ENCODE results near the gene SLC35E4. TPM values are rescaled to one million over a fixed set of nuclear protein-coding genes. Genes with fewer than 3 reads are reported as not detected.

Gene SLC35E4
- polyA plus RNA-seq, 1 of the 3 experiments (the other 2 are of a cell fraction), result 2.8 TPM

GRCh38 chr22:30607300-30607930 is 28.2 kb upstream of the SLC35E4 start:
- POLR2A ChIA-PET, result interaction anchor here (1.0 kb wide), 2 partner anchors 10 to 16 kb away, joined by 3 read pairs; partner anchors contain the start of gene PES1
- H3F3A ChIP-seq (replicated peaks; ENCODE audit: insufficient read depth), result peaks cover 4% of the 10 kb centered on the region
- 93% methylated on average over 7 of the region's 7 CpGs for WGBS (ENCODE audit: low lambda C conversion rate)
- peak overlapping the region in 1 of 2 experiments; percentile 64; a peak in 2 of 4 replicates for H3K27ac ChIP-seq (ENCODE audit: low read depth in 2 of 2, low read length in 1 of 2)
- no peak for DNase-seq
- H3K9me3 ChIP-seq, result no peaks in the 10 kb centered on the region
- CTCF ChIA-PET, result interaction anchor here (0.6 to 4.1 kb wide), 8 partner anchors 9 to 1690 kb away, joined by 3 to 24 read pairs (median 6); partner anchors contain the start of genes MTFP1 and SLC35E4
- no peaks in the 10 kb centered on the region for H4K20me1 ChIP-seq (ENCODE audit: insufficient read depth)
- H2AFZ ChIP-seq (ENCODE audit: low read depth), result peak overlapping the region; percentile 94
- no peaks in the 10 kb centered on the region for H3K9me2 ChIP-seq
- no peaks in the 10 kb centered on the region for H3K79me2 ChIP-seq (ENCODE audit: insufficient read depth)
- TF ChIP-seq GATA2 (CRISPR knock-in tag; IDR thresholded peaks at IDR 0.05) (no peak), JUND (IDR thresholded peaks at IDR 0.05) (no peak), USF1 (IDR thresholded peaks at IDR 0.05; ENCODE audit: borderline replicate concordance, low read depth) (no peak), POLR2AphosphoS5 (IDR thresholded peaks at IDR 0.05; ENCODE audit: low read depth, low read length) (no peak), RXRA (IDR thresholded peaks at IDR 0.05; ENCODE audit: borderline replicate concordance, low read depth) (no peak)
- H3K4me3 ChIP-seq (ENCODE audit: low read depth in 2 of 2, low read length in 1 of 2), result peak overlapping the region; percentile 53 to 56; a peak in 3 of 4 replicates
- no peak overlapping the region for H3K9ac ChIP-seq
- H3K4me1 ChIP-seq (ENCODE audit: control insufficient read depth in 1 of 2, insufficient read depth in 2 of 2, low read depth in 1 of 2, low read length in 1 of 2), result peaks cover 10 to 15% of the 10 kb centered on the region in 2 experiments; a peak in 2 of 4 replicates
- no peaks in the 10 kb centered on the region for H3K36me3 ChIP-seq (replicated peaks in 1 of 2; ENCODE audit: control insufficient read depth in 1 of 2, insufficient read depth in 2 of 2, low read length in 1 of 2)
- peak overlapping the region; percentile 82 for H3K4me2 ChIP-seq
- no peaks in the 10 kb centered on the region for H3K27me3 ChIP-seq (ENCODE audit: insufficient read depth)

DNA sequence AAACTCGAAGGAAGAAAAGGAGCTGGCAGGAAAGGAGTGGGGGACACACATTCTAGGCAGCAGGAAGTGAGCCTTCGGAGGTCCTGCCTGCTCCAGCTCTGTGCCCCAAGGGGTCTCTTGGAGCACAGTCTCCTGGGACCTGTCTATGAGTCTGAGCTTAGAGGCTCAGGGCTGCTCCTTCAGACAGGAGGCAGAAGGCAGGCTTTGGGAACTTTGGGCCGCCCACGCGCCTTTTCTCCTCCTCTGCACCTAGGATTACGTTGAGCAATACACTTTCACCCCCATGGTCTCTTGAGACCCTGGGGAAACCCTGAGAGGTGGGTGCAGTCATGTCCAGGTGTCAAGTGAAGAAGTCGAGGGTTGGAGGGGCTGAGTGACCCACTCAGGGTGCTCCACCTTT is 27.6 kb upstream of the SLC35E4 start:
- no peaks in the 10 kb centered on the region for H4K20me1 ChIP-seq (ENCODE audit: insufficient read depth)
- H3K4me2 ChIP-seq, result no peak overlapping the region
- H3K4me1 ChIP-seq (ENCODE audit: control insufficient read depth in 1 of 2, insufficient read depth in 2 of 2, low read depth in 1 of 2, low read length in 1 of 2), result peaks cover 10 to 15% of the 10 kb centered on the region in 2 experiments; a peak in 2 of 4 replicates
- no peak overlapping the region for H2AFZ ChIP-seq (ENCODE audit: low read depth)
- no peaks in the 10 kb centered on the region for H3K9me2 ChIP-seq
- no peaks in the 10 kb centered on the region for H3K36me3 ChIP-seq (replicated peaks in 1 of 2; ENCODE audit: control insufficient read depth in 1 of 2, insufficient read depth in 2 of 2, low read length in 1 of 2)
- no peak overlapping the region for H3K27ac ChIP-seq (ENCODE audit: low read depth in 2 of 2, low read length in 1 of 2)
- H3K9me3 ChIP-seq, result no peaks in the 10 kb centered on the region
- no peak for TF ChIP-seq POLR2AphosphoS5 (IDR thresholded peaks at IDR 0.05; ENCODE audit: low read depth, low read length)
- no peak for TF ChIP-seq NRF1 (IDR thresholded peaks at IDR 0.05; ENCODE audit: low read depth, low read length)
- TF ChIP-seq RAD21 (IDR thresholded peaks at IDR 0.05; ENCODE audit: low read length), result no peak
- no peak for TF ChIP-seq FOXJ3 (CRISPR knock-in tag; IDR thresholded peaks at IDR 0.05)
- no peak for TF ChIP-seq RCOR1 (IDR thresholded peaks at IDR 0.05; ENCODE audit: low read length)
- TF ChIP-seq FOXM1 (IDR thresholded peaks at IDR 0.05; ENCODE audit: low read depth), result no peak
- no peak for TF ChIP-seq TAF1 (IDR thresholded peaks at IDR 0.05; ENCODE audit: borderline replicate concordance, low read depth, low read length)
- no peak for TF ChIP-seq CHD2 (IDR thresholded peaks at IDR 0.05; ENCODE audit: low read length, partially characterized antibody)
- no peak for TF ChIP-seq NFIC (IDR thresholded peaks at IDR 0.05; ENCODE audit: borderline replicate concordance)
- H3K4me3 ChIP-seq (ENCODE audit: low read depth in 2 of 2, low read length in 1 of 2), result no peak overlapping the region
- 87% methylated on average over 7 of the region's 7 CpGs for WGBS (ENCODE audit: low lambda C conversion rate)
- peaks cover 4% of the 10 kb centered on the region for H3F3A ChIP-seq (replicated peaks; ENCODE audit: insufficient read depth)
- no peak overlapping the region for H3K9ac ChIP-seq
- H3K79me2 ChIP-seq (ENCODE audit: insufficient read depth), result no peaks in the 10 kb centered on the region
- DNase-seq, result no peak
- ChIA-PET POLR2A (interaction anchor here (1.0 kb wide), 1 partner anchor 16 kb away, joined by 3 read pairs; the partner anchor contains the start of gene PES1), CTCF (interaction anchor here (0.8 to 4.1 kb wide), 5 partner anchors 8 to 311 kb away, joined by 3 to 24 read pairs (median 6); partner anchors contain the start of genes MTFP1 and SLC35E4)
- H3K27me3 ChIP-seq (ENCODE audit: insufficient read depth), result no peaks in the 10 kb centered on the region
